NCI-H2196 (cell line): Measurements from ENCODE around the gene EXOC6.
"Not testable (repeated sequence)": the region's sequence is repeated elsewhere in the genome, so short reads cannot be mapped to it uniquely, and the experiment has no call there.

Source experiments
- DNase-seq: peaks from one replicate; lab custom pipeline; 2025; ENCODE audit not compliant: unreplicated experiment; lab: John Stamatoyannopoulos, UW

EXOC6 gene

GRCh38 chr10:92880233-92880861, 32.0 kb downstream of the EXOC6 start:
- peak; percentile 26 for DNase-seq

DNA sequence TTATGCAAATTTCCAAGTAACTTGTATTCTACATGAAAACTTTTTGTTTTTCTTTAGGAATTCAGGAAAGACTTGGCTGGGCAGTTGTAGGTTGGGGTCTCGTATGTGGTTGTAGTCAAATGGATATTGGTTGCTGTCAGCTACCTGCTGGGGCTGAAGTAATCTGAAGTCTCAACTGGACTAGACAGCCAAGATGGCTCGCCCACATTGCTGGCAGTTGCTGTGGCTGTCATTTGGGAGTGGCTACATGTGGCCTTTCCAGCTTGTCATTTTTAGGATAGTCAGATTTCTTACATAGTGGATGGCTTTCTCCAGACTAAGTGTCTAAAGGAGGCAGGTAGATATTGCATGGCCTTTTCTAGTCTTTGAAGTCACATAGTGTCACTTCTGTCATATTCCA, 32.6 kb downstream of the EXOC6 start:
- DNase-seq = no peak

- no peak for DNase-seq
Measured at GRCh38 chr10:92886334-92886961, 38.1 kb downstream of the EXOC6 start.

GRCh38 chr10:92890471-92890870, 42.2 kb downstream of the EXOC6 start:
- no peak for DNase-seq

DNA sequence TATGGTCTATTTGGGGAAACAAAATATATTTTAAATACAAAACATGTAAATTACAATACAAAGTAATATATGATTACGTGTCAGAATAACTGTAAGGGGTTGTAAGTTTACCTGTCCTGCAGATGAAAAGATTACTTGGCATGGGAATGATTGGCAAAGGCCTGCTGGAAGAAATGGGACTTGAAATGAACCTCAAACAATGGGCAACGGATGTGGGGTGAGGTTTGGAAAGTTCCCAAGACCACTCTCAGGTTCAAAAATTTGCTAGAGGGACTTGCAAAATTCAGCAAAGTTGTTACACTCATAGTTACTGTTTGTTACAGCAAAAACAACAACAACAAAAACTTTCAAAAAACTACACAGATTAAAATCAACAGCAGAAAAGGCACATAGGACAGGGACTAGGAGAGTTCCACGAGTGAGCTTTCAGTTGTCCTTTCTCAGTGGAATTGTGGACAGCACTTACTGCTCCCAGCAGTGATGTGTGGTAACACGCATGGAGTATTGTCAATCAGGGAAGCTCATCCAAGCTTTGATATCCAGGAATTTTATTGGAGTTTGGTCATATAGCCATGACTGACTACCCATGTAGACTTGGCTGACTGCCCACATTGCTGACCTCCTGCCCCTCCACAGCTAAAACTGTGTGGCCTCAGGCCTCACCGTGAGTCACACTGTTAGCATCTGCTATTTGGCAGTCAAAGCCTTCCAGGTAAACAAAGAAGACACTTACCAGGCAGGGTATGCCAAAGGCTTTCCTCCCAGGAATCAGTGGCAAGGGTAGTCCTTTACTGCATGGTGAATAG, 43.8 kb downstream of the EXOC6 start:
- peak; percentile 54 for DNase-seq

DNA sequence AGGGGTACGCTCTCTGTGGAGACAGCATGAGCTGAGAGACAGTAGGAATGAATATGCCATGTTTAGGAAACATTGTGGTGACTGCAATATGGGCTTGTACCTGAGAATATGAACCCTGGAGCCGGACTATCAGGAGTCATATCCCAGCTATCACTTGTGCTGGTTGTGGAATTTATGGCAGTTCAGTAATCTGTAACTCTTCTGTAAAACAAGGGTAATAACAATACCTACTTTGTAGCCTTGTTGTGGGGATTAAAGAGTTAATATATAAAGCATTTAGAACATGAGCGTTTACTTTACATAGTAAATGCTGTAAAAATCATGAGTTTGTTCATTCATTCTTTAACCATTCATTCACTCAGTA, 44.4 kb downstream of the EXOC6 start:
- no peak for DNase-seq

GRCh38 chr10:92894081-92894655, 45.8 kb downstream of the EXOC6 start:
- DNase-seq = no peak

DNA sequence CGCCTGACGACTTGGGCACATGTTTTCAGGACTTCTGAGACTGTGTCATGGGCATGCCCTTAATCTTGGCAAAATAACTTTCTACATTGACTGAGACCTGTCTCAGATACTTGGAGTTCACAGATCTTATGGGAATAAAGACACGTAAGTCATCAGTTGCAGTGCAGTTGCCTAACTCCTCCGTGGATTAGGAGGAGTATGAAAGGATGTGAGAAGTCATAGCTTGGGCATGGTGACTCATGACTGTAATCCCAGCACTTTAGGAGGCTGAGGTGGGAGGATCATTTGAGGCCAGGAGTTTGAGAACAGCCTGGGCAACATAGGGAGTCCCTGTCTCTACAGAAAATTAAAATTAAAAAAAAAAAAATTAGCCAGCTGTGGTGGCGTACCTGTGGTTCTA, 49.6 kb downstream of the EXOC6 start:
- no peak for DNase-seq

GRCh38 chr10:92901819-92902251, 53.5 kb downstream of the EXOC6 start:
- DNase-seq = no peak

- DNase-seq = no peak
Measured at GRCh38 chr10:92903633-92904032, 55.3 kb downstream of the EXOC6 start.

DNA sequence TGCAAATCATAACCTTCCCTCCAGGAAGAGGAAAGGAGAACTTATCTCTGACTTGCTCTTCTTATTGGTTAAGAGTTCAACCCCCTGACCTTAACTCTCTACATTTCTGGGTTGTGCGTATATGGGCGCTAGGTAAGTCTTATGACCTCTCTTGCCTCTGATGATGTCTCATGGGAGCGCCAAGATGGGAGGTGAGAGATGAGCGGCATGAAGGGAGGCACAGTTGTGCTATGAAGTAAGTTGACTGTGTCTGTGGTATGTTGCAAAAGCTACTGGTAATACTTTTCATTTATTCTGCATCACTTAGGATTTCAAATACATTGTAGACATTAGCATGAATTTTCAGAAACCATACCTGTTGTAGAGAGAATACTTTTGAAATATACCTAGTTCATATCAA, 59.0 kb downstream of the EXOC6 start:
- no peak for DNase-seq

- not testable (repeated sequence) for DNase-seq
Measured at GRCh38 chr10:92912631-92913030, 64.3 kb downstream of the EXOC6 start.

DNA sequence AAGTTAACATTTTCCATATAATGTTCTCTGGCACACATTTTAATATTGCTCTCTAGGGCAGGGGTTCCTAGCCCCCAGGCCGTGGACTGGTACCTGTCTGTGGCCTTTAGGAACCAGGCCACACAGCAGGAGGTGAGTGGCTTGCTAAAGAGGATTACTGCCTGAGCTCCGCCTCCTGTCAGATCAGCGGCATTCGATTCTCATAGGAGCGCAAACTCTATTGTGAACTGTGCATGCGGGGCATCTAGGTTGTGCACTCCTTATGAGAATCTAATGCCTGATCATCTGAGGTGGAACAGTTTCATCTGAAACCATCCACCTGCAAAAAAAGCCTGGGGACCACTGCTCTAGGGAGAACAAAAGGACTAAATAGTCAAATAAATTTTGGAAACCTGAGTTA, 65.7 kb downstream of the EXOC6 start:
- no peak for DNase-seq

GRCh38 chr10:92914478-92915325, 66.4 kb downstream of the EXOC6 start:
- DNase-seq = peak; percentile 22

DNA sequence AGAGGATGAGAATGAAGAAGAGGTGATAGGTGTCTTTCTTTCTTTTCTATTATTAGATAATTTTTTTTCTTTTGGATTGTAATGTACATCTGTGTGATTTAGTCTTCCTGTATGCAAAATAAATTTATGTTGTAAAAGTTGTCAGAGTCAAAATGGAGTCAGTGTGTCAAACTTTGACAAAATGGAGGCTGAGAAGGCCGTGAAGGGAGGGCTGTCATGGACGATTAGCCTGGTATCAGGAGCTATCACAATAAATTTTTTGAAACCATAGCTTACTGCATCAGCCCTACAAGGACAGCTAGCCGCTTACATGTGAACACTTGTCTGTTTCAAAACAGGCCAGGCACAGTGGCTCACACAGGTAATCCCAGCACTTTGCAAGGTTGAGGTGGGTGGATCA, 67.6 kb downstream of the EXOC6 start:
- no peak for DNase-seq

DNA sequence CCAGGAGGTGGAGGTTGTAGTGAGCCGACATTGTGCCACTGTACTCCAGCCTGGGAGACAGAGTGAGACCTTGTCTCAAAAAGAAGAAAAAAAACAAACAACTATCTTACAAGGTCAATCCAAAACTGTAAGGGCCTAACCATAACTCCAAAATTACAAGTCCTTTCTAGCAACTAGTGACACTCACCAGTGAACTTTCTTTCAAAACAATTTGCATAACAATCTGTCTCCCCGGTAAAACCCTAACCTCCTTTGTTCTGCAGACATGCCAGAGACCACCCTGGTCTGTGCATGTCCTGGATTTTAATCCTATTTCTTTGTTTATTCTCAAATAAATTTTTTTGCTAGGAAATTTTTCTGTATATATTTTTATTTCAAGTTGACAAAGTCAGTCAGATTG, 68.1 kb downstream of the EXOC6 start:
- DNase-seq = no peak

DNA sequence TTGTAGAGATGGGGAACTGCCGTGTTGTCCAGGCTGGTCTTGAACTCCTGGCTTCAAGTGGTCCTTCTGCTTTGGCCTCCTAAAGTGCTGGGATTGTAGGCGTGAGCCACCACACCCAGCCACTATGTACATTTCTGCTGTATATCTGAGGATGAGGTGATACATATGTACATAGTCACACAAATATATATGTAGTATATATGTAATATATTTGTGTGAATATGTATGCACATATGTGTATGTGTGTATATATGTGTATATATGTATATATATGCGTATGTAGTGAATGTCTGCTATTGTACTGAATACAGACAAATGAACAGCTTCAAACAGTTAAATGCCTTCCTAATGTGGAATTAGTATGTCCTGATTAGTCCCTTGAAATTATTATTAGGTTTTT, 70.3 kb downstream of the EXOC6 start:
- DNase-seq = no peak

DNA sequence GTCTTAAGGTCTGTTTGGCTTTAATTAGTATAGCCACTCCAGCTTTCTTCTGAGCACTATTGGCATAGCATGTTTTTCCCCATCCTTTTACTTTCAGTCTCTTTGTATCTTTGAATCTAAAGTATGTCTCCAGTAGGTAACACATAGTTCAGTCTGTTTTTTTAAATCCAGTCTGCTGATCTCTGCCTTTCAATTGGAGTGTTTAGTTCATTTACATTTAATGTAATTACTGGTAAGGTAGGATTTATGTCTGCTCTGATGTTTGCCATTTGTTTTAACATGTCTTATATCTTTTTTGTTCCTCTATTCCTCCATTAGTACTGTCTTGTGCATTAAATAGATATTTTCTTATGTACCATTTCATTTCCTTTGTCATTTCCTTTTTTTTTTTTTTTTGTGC, 72.5 kb downstream of the EXOC6 start:
- no peak for DNase-seq

DNA sequence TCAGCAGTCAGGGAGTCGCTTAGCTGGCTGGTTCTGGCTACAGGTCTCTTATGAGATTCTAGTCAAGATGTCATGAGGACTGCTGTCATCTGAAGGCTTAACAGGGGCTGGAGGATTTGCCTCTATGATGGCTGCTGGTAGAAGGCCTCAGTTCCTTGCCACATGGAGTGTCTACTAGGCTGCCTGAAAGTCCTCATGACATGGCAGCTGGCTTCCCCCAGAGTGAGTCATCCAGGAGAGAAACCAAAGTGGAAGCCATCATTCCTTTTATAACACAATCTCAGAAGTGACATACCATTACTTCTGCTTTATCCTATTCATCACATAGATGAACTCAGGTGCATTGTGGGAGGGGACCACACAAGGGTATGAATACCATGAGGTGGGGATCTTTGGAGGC, 75.1 kb downstream of the EXOC6 start:
- DNase-seq = no peak

DNA sequence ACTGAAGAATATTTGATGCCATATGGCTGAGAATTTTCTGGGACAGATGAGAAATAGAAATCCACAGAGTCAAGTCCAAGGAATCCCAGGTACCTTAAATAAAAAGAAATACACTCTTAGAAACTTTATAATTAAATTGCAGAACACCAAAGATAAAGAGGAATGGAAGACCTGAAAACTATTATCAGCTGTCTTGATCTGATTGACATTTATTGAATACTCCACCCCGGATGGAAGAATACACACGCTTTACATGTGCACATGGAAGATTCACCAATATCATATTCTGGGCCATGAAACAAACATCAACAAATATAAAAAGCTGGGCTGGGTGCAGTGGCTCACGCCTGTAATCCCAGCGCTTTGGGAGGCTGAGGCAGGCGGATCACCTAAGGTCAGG, 81.6 kb downstream of the EXOC6 start:
- no peak for DNase-seq

- no peak for DNase-seq
Measured at GRCh38 chr10:92931597-92931996, 83.3 kb downstream of the EXOC6 start.
